Nephron (organoid): ENCODE data around the gene ZNF773.
"Not testable (repeated sequence)": the region's sequence is repeated elsewhere in the genome, so short reads cannot be mapped to it uniquely, and the experiment has no call there.

Source experiments
- H3K27ac Mint-ChIP-seq, 3 experiments: 2 replicates each; pipeline ENCODE4 v1.8.0; 2020; ENCODE audit warnings: mixed read lengths in 3 of 3, mild to moderate bottlenecking in 2 of 3, moderate library complexity in 1 of 3
- H3K27me3 Mint-ChIP-seq: 2 replicates; pipeline ENCODE4 v1.8.0; 2021; ENCODE audit warnings: low read depth, mild to moderate bottlenecking, moderate library complexity, mixed read lengths
- H3K36me3 Mint-ChIP-seq: 2 replicates; pipeline ENCODE4 v1.8.0; 2020; ENCODE audit warnings: low read depth, mixed read lengths
- H3K4me1 Mint-ChIP-seq: 2 replicates; pipeline ENCODE4 v1.8.0; 2020; ENCODE audit warnings: mixed read lengths
- H3K4me3 Mint-ChIP-seq, 3 experiments: 2 replicates each; pipeline ENCODE4 v1.8.0; 2020; ENCODE audit warnings: mild to moderate bottlenecking in 3 of 3, mixed read lengths in 3 of 3, moderate library complexity in 2 of 3
- H3K9me3 Mint-ChIP-seq: 2 replicates; pipeline ENCODE4 v1.8.0; 2020; ENCODE audit warnings: mixed read lengths
- CTCF ChIP-seq, 3 experiments: fragments of 200-600 bp; sonication (generic); IDR thresholded peaks; one replicate each; pipeline ENCODE4 v1.5.0; 2021; ENCODE audit warnings: antibody characterized with exemption in 3 of 3; ENCODE audit not compliant: unreplicated experiment in 3 of 3

Gene ZNF773

GRCh38 chr19:57499680-57500395 lies at the start of gene ZNF773:
ZNF773 (plus strand) TSS chr19:57499938; CDS start chr19:57500081, 143 bp downstream.
- H3K4me1 Mint-ChIP-seq, result peaks cover 14% of the 10 kb centered on the region
- H3K9me3 Mint-ChIP-seq, result peaks cover 64% of the 10 kb centered on the region
- peak within 1 kb of the TSS; percentile 78 to 86 (median 86) for H3K4me3 Mint-ChIP-seq
- H3K27ac Mint-ChIP-seq, result peak within 1 kb of the TSS; percentile 0 to 56 (median 3)
- peaks cover 70% of the 10 kb centered on the region for H3K36me3 Mint-ChIP-seq
- H3K27me3 Mint-ChIP-seq, result not testable (repeated sequence)

- peaks cover 68% of the 10 kb centered on the region for H3K9me3 Mint-ChIP-seq
- TF ChIP-seq CTCF (IDR thresholded peaks at IDR 0.05; ENCODE audit: unreplicated experiment in 3 of 3), result no peak
Observed at GRCh38 chr19:57452307-57452706, 47.4 kb upstream of the ZNF773 start.

GRCh38 chr19:57465680-57466381 lies 33.9 kb upstream of the ZNF773 start:
- no peak for TF ChIP-seq CTCF (IDR thresholded peaks at IDR 0.05; ENCODE audit: unreplicated experiment in 3 of 3)
- Mint-ChIP-seq H3K4me3 (no peak overlapping the region), H3K9me3 (peaks cover 76% of the 10 kb centered on the region), H3K27me3 (no peaks in the 10 kb centered on the region), H3K36me3 (peaks cover 85% of the 10 kb centered on the region), H3K27ac (no peak overlapping the region), H3K4me1 (no peaks in the 10 kb centered on the region)

More at GRCh38 chr19:57452307-57452706, 47.4 kb upstream of the ZNF773 start:
- no peaks in the 10 kb centered on the region for H3K27me3 Mint-ChIP-seq
- peaks cover 83% of the 10 kb centered on the region for H3K36me3 Mint-ChIP-seq
- no peak overlapping the region for H3K4me3 Mint-ChIP-seq
- H3K27ac Mint-ChIP-seq, result no peak overlapping the region
- no peaks in the 10 kb centered on the region for H3K4me1 Mint-ChIP-seq

- Mint-ChIP-seq H3K9me3 (peaks cover 76% of the 10 kb centered on the region), H3K27me3 (no peaks in the 10 kb centered on the region), H3K27ac (no peak overlapping the region), H3K36me3 (peaks cover 85% of the 10 kb centered on the region), H3K4me1 (no peaks in the 10 kb centered on the region), H3K4me3 (no peak overlapping the region)
- TF ChIP-seq CTCF (IDR thresholded peaks at IDR 0.05; ENCODE audit: unreplicated experiment in 3 of 3), result no peak
Observed at GRCh38 chr19:57466489-57466888, 33.2 kb upstream of the ZNF773 start.

- no peak for TF ChIP-seq CTCF (IDR thresholded peaks at IDR 0.05; ENCODE audit: unreplicated experiment in 3 of 3)
- H3K4me1 Mint-ChIP-seq, result peaks cover 6% of the 10 kb centered on the region
- peaks cover 95% of the 10 kb centered on the region for H3K9me3 Mint-ChIP-seq
- peaks cover 6% of the 10 kb centered on the region for H3K27me3 Mint-ChIP-seq
- H3K27ac Mint-ChIP-seq, result no peak overlapping the region
- H3K4me3 Mint-ChIP-seq, result no peak overlapping the region
- H3K36me3 Mint-ChIP-seq, result peaks cover 96% of the 10 kb centered on the region
Observed at GRCh38 chr19:57473646-57474045, 26.1 kb upstream of the ZNF773 start.

- peaks cover 64% of the 10 kb centered on the region for H3K36me3 Mint-ChIP-seq
- TF ChIP-seq CTCF (IDR thresholded peaks at IDR 0.05; ENCODE audit: unreplicated experiment in 3 of 3), result peak in 2 of 3 experiments; percentile 32 to 52
- H3K27me3 Mint-ChIP-seq, result peaks cover 6% of the 10 kb centered on the region
- peaks cover 77% of the 10 kb centered on the region for H3K9me3 Mint-ChIP-seq
- peaks cover 6% of the 10 kb centered on the region for H3K4me1 Mint-ChIP-seq
- peak within 1 kb of the TSS; percentile 87 to 92 (median 90) for H3K4me3 Mint-ChIP-seq
- peak within 1 kb of the TSS; percentile 79 to 97 (median 96) for H3K27ac Mint-ChIP-seq
Observed at GRCh38 chr19:57477191-57478008, 22.3 kb upstream of the ZNF773 start, which contains the start of gene ZNF772. ZNF772 (minus strand) TSS chr19:57477566; CDS start chr19:57477309, 257 bp downstream.

- Mint-ChIP-seq H3K4me3 (peak within 1 kb of the TSS; percentile 81 to 83 (median 83)), H3K4me1 (peaks cover 12% of the 10 kb centered on the region), H3K27ac (peak within 1 kb of the TSS in 1 of 3 experiments; percentile 3), H3K9me3 (peaks cover 59% of the 10 kb centered on the region), H3K36me3 (peaks cover 61% of the 10 kb centered on the region)
- H3K27me3 Mint-ChIP-seq, result not testable (repeated sequence)
Observed at GRCh38 chr19:57487477-57488298, 12.1 kb upstream of the ZNF773 start, which contains the start of gene ZNF419. ZNF419 (plus strand) TSS chr19:57487750; CDS start chr19:57487951, 201 bp downstream.

GRCh38 chr19:57488299-57488644 lies 11.5 kb upstream of the ZNF773 start:
- H3K36me3 Mint-ChIP-seq, result peaks cover 67% of the 10 kb centered on the region
- peaks cover 65% of the 10 kb centered on the region for H3K9me3 Mint-ChIP-seq
- not testable (repeated sequence) for H3K27ac Mint-ChIP-seq, H3K27me3 Mint-ChIP-seq
- peaks cover 12% of the 10 kb centered on the region for H3K4me1 Mint-ChIP-seq
- H3K4me3 Mint-ChIP-seq, result peak overlapping the region; percentile 79 to 83 (median 81)
